K562 (cell line): ENCODE measurements around the gene MAB21L4. TPM values are rescaled to one million over a fixed set of nuclear protein-coding genes. Genes with fewer than 3 reads are reported as not detected.

Source experiments
- ATAC-seq: fragments of 200-7000 bp; cut with Tn5 transposase; 3 replicates; pipeline ENCODE4 v1.9.1; 2020; ENCODE audit warnings: moderate library complexity
- BruUV-seq: library from RNA; stranded (reverse); fragments of 400-500 nt; replicated peaks from 2 replicates; lab custom pipeline; 2021; lab: Mats Ljungman, UMichigan
- CTCF ChIA-PET: fragments of 300-600 bp; formaldehyde crosslinking; extraction: SDS; loops from one replicate; lab custom pipeline; 2021; ENCODE audit warnings: low intra/inter-chr PET ratio; lab: Yijun Ruan, JAX
- POLR2A ChIA-PET: fragments of 300-600, 350-650 bp; sonication (Branson Sonifier 250); formaldehyde crosslinking; extraction: SDS; loops from one replicate; lab custom pipeline; 2021; ENCODE audit warnings: antibody characterized with exemption, inconsistent platforms; lab: Yijun Ruan, JAX
- DNase-seq, 4 experiments: peaks; one replicate each; pipeline versions ENCODE4 v3.0.0 to v3.0.0-alpha.2; 2011 to 2018; ENCODE audit warnings: low spot score in 3 of 4, mixed read lengths in 3 of 4; ENCODE audit errors: extremely low read depth in 1 of 4
- FAIRE-seq: peaks from 2 replicates; lab custom pipeline; 2011; peaks lifted over from hg19 to GRCh38; lab: Jason Lieb, UNC
- H2AFZ ChIP-seq: 2 replicates; pipeline ENCODE4 v1.6.0; 2011; ENCODE audit warnings: low read depth, low read length, control low read depth, inconsistent platforms
- H3K27ac ChIP-seq: fragments of 200-600 bp; 3 replicates; pipeline ENCODE4 v1.8.0; 2011; ENCODE audit warnings: low read depth, mild to moderate bottlenecking, control low read depth, inconsistent platforms, low read length, moderate library complexity, mixed read lengths; ENCODE audit errors: extremely low read depth
- H3K27me3 ChIP-seq, 2 experiments: fragments of 300-600 bp in 1 of 2; 2 replicates in 1 of 2; 3 replicates in 1 of 2; pipeline versions ENCODE4 v1.6.0 to v1.8.0; 2011; ENCODE audit warnings: inconsistent platforms in 2 of 2, low read length in 2 of 2, mild to moderate bottlenecking in 1 of 2, mixed read lengths in 1 of 2, moderate library complexity in 1 of 2; ENCODE audit not compliant: control insufficient read depth in 2 of 2, insufficient read depth in 2 of 2
- H3K36me3 ChIP-seq: fragments of 300-600 bp; 3 replicates; pipeline ENCODE4 v1.8.0; 2011; ENCODE audit warnings: mild to moderate bottlenecking, low read length, inconsistent platforms; ENCODE audit not compliant: control insufficient read depth, insufficient read depth
- H3K4me1 ChIP-seq, 2 experiments: fragments of 200-600 bp in 1 of 2; replicated peaks in 1 of 2; 2 replicates in 1 of 2; 3 replicates in 1 of 2; pipeline versions ENCODE4 v1.5.1 to v1.8.0; 2011; ENCODE audit warnings: inconsistent platforms in 2 of 2, low read length in 2 of 2, mild to moderate bottlenecking in 1 of 2, mixed read lengths in 1 of 2, moderate library complexity in 1 of 2; ENCODE audit not compliant: control insufficient read depth in 2 of 2, insufficient read depth in 2 of 2
- H3K4me2 ChIP-seq: 2 replicates; pipeline ENCODE4 v1.6.1; 2011; ENCODE audit warnings: low read length, control low read depth, inconsistent platforms, mixed read lengths; ENCODE audit not compliant: insufficient read depth
- H3K4me3 ChIP-seq: fragments of 200-600 bp; sonication (generic), shearing (Covaris generic); 2 replicates; pipeline ENCODE4 v1.5.1; 2016; ENCODE audit warnings: control low read depth, inconsistent platforms
- H3K79me2 ChIP-seq: fragments of 200-600 bp; 3 replicates; pipeline ENCODE4 v1.8.0; 2011; ENCODE audit warnings: low read length, inconsistent platforms; ENCODE audit not compliant: control insufficient read depth, insufficient read depth
- H3K9ac ChIP-seq, 2 experiments: 2 replicates each; pipeline versions ENCODE4 v1.6.0 to v1.6.1; 2011; ENCODE audit warnings: low read depth in 2 of 2, low read length in 2 of 2, control low read depth in 1 of 2, inconsistent platforms in 1 of 2, mild to moderate bottlenecking in 1 of 2, mixed read lengths in 1 of 2; ENCODE audit not compliant: insufficient read depth in 1 of 2
- H3K9me1 ChIP-seq: one replicate; pipeline ENCODE4 v1.6.0; 2011; ENCODE audit warnings: inconsistent platforms, mild to moderate bottlenecking, low read length, moderate library complexity; ENCODE audit not compliant: control insufficient read depth, insufficient read depth
- H3K9me3 ChIP-seq: replicated peaks from 2 replicates; pipeline ENCODE4 v1.5.1; 2011; ENCODE audit warnings: low read depth, low read length, inconsistent platforms; ENCODE audit not compliant: control insufficient read depth, insufficient read depth
- H4K20me1 ChIP-seq: replicated peaks from 2 replicates; pipeline ENCODE4 v1.6.1; 2011; ENCODE audit warnings: low read length, inconsistent platforms, mixed read lengths; ENCODE audit not compliant: control insufficient read depth, insufficient read depth
- BRCA1 ChIP-seq, 2 experiments: fragments of 450-650 bp in 1 of 2; sonication (generic) in 1 of 2; formaldehyde crosslinking in 1 of 2; IDR thresholded peaks; 2 replicates each; pipeline versions ENCODE4 v1.5.0 to v1.6.1; 2017 to 2020; ENCODE audit warnings: mild to moderate bottlenecking in 1 of 2, missing genetic modification reagents in 1 of 2
- FIP1L1 ChIP-seq: fragments of 200-400 bp; formaldehyde crosslinking; IDR thresholded peaks from 2 replicates; pipeline ENCODE4 v1.6.1; 2018; ENCODE audit warnings: mild to moderate bottlenecking, low read depth, low read length; ENCODE audit not compliant: poor library complexity, severe bottlenecking
- GABPB1 ChIP-seq: sonication (generic); formaldehyde crosslinking; IDR thresholded peaks from 2 replicates; pipeline ENCODE4 v1.8.0; 2022; ENCODE audit warnings: mild to moderate bottlenecking, missing genetic modification reagents
- TARDBP ChIP-seq: fragments of 450-650 bp; IDR thresholded peaks from 2 replicates; pipeline ENCODE4 v1.6.1; 2016
- ZEB2 ChIP-seq: fragments of 450-650 bp; IDR thresholded peaks from 2 replicates; pipeline ENCODE4 v1.6.1; 2016
- ZNF124 ChIP-seq: sonication (generic); formaldehyde crosslinking; IDR thresholded peaks from 2 replicates; pipeline ENCODE4 v1.8.1; 2022; ENCODE audit warnings: missing genetic modification reagents
- WGBS: fragments of 100-300 bp; shearing (Covaris generic); methylation state at CpG from one replicate; pipeline ENCODE4 v1.1.6; 2016; ENCODE audit warnings: low coverage, mixed read lengths; ENCODE audit not compliant: insufficient coverage; ENCODE audit errors: missing lambda C conversion rate; 5-methylcytosine and 5-hydroxymethylcytosine counted together
- in situ Hi-C: fragments of 300-500 bp; cut with MboI; formaldehyde crosslinking; loops from 4 replicates; pipeline ENCODE4 v1.15.0; 2018; ENCODE audit warnings: inconsistent platforms, mixed read lengths
- intact Hi-C: fragments of 100-400 bp; cut with micrococcal nuclease; formaldehyde crosslinking; loops from 2 replicates; pipeline ENCODE4 v1.14.2; 2022
- polyA plus RNA-seq, 8 experiments: library from polyadenylated mRNA; depleted of rRNA in 4 of 8; stranded (reverse) in 5 of 8; unstranded in 3 of 8; fragments of >200 nt; fragmentation: Nextera tagmentation in 2 of 8; fragmentation: Illumina TruSeq in 1 of 8; extraction: Ambion mirVana in 2 of 8; extraction: Trizol in 1 of 8; gene quantifications; 2 replicates each; pipeline versions ENCODE4 v1.2.1 to v1.2.3, GENCODE V29; 2011 to 2014; ENCODE audit warnings: inconsistent platforms in 1 of 8, missing spikeins in 1 of 8
- total RNA-seq, 7 experiments: library from RNA; depleted of rRNA in 6 of 7; stranded (reverse); fragments of >200 nt in 6 of 7; fragmentation: Illumina TruSeq in 2 of 7; extraction: Trizol in 2 of 7; gene quantifications; 2 replicates each; pipeline versions ENCODE4 v1.2.1 to v1.2.3, GENCODE V29; 2011 to 2021; ENCODE audit warnings: low replicate concordance in 1 of 7
- TF ChIP-seq, protein P1 (sequence below): fragments of 250-450 bp; sonication (Bioruptor Pico); IDR thresholded peaks from 2 replicates; pipeline ENCODE4 v1.5.0; 2021
- TF ChIP-seq, protein P2 (sequence below), 2 experiments: fragments of 450-650 bp; conservative IDR thresholded peaks; 2 replicates each; pipeline ENCODE4 v1.6.1; 2017; ENCODE audit warnings: mild to moderate bottlenecking in 2 of 2, moderate library complexity in 2 of 2
- TF ChIP-seq, protein P3 (sequence below): fragments of 450-650 bp; IDR thresholded peaks from 2 replicates; pipeline ENCODE4 v1.7.0; 2016; ENCODE audit warnings: borderline replicate concordance
- TF ChIP-seq, protein P4 (sequence below): fragments of 250-450 bp; sonication (Bioruptor Pico); IDR thresholded peaks from 2 replicates; pipeline ENCODE4 v1.5.0; 2021; ENCODE audit warnings: mild to moderate bottlenecking, moderate library complexity

MAB21L4 gene
- total and polyA plus RNA-seq, 9 of the 15 experiments (the other 6 are each of a cell fraction or from before 2014, with no cell fraction given): 0.03 TPM; not detected in 8

DNA sequence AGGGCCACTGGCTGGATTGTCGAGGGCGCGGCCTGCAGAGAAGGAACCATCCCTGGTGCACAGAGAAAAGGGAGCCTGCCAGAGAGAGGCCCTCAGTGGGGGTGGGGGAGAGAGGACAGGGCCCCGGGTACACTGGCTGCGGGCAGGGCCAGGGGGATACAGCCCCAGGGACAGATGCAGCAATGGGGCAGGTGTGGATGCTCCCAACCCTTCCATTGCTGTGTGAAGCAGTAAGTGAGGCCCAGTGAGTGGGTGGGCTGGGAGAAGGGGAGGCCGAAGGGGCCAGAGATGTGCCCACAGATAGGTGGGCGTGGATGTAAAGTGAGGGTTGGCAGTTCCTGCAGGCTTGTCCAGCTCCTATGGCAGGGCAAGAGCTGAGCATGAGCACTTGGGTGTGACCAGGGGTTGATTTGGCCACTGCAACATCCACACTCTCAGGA is 19.9 kb downstream of the MAB21L4 start:
- no peak for FAIRE-seq
- no peaks in the 10 kb centered on the region for H4K20me1 ChIP-seq
- H3K27ac ChIP-seq: no peak overlapping the region
- H3K36me3 ChIP-seq: no peaks in the 10 kb centered on the region
- intact Hi-C loops (no loop called here), in situ Hi-C loops (no loop called here)
- no peak overlapping the region for H3K4me2 ChIP-seq
- H3K4me3 ChIP-seq: no peak overlapping the region
- no peaks in the 10 kb centered on the region for H3K9me3 ChIP-seq
- POLR2A ChIA-PET: no interaction called here
- CTCF ChIA-PET: no interaction called here
- H3K79me2 ChIP-seq: no peaks in the 10 kb centered on the region
- H3K9ac ChIP-seq: no peak overlapping the region
- TF ChIP-seq ZEB2 (no peak), BRCA1 (IDR thresholded peaks at IDR 0.05) (no peak), BRCA1 (CRISPR knock-in tag; IDR thresholded peaks at IDR 0.05) (no peak), ZNF124 (no peak), FIP1L1 (no peak), TARDBP (no peak), GABPB1 (CRISPR knock-in tag) (no peak)
- TF ChIP-seq, protein P1, sequence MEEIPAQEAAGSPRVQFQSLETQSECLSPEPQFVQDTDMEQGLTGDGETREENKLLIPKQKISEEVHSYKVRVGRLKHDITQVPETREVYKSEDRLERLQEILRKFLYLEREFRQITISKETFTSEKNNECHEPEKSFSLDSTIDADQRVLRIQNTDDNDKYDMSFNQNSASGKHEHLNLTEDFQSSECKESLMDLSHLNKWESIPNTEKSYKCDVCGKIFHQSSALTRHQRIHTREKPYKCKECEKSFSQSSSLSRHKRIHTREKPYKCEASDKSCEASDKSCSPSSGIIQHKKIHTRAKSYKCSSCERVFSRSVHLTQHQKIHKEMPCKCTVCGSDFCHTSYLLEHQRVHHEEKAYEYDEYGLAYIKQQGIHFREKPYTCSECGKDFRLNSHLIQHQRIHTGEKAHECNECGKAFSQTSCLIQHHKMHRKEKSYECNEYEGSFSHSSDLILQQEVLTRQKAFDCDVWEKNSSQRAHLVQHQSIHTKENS (CRISPR knock-in tag): no peak
- TF ChIP-seq, protein P2, sequence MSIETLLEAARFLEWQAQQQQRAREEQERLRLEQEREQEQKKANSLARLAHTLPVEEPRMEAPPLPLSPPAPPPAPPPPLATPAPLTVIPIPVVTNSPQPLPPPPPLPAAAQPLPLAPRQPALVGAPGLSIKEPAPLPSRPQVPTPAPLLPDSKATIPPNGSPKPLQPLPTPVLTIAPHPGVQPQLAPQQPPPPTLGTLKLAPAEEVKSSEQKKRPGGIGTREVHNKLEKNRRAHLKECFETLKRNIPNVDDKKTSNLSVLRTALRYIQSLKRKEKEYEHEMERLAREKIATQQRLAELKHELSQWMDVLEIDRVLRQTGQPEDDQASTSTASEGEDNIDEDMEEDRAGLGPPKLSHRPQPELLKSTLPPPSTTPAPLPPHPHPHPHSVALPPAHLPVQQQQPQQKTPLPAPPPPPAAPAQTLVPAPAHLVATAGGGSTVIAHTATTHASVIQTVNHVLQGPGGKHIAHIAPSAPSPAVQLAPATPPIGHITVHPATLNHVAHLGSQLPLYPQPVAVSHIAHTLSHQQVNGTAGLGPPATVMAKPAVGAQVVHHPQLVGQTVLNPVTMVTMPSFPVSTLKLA (conservative IDR thresholded peaks at IDR 0.05): no peak
- TF ChIP-seq, protein P3, sequence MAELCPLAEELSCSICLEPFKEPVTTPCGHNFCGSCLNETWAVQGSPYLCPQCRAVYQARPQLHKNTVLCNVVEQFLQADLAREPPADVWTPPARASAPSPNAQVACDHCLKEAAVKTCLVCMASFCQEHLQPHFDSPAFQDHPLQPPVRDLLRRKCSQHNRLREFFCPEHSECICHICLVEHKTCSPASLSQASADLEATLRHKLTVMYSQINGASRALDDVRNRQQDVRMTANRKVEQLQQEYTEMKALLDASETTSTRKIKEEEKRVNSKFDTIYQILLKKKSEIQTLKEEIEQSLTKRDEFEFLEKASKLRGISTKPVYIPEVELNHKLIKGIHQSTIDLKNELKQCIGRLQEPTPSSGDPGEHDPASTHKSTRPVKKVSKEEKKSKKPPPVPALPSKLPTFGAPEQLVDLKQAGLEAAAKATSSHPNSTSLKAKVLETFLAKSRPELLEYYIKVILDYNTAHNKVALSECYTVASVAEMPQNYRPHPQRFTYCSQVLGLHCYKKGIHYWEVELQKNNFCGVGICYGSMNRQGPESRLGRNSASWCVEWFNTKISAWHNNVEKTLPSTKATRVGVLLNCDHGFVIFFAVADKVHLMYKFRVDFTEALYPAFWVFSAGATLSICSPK: no peak
- TF ChIP-seq, protein P4, sequence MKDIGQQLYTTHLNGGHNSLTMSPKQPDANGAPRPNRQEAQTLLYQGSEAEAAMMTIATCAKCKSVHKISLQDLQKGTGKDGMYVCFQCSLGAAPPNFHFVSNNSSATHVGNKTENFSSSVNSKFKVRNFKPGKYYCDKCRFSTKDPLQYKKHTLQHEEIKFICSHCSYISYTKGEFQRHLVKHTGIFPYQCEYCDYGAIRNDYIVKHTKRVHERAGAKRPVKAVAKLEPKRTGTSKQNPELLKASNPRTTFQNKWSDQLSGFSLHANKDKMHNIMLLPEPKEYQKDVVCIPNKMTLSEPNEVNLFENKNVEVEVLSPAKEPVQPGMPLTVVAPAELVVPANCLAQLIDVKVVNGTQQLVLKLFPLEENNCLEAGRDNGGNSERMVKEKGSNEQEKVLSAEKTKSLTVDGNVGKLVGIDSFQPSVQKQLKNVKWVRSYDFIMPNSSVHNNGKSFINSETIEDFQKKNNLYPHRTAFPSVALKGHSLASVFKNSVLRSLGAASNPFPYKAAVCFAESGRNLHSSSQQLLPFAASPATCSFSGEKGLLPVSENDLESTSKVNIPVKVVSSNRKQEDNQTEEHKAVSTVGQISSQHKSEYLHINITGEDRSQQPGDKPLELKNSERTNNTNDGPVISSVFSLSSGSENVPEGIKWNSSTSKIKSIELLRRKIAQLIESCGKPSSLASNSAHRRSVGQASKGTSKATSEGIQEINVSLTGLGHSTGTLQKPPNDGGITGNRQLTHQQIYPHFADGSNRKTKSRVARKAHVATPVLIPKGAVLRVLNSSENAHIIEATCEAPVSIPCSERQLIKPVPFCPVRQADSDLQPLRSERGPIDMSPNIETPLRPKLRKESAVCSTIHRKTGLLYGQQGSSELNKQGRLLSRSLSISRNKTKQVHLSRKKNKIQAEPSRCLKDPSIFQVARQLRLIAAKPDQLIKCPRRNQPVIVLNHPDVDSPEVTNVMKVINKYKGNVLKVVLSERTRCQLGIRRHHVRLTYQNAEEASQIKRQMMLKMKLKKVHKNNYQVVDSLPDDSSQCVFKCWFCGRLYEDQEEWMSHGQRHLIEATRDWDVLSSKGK (CRISPR knock-in tag): no peak
- TF ChIP-seq, all 486 proteins: peak for 0
- Histone ChIP-seq H3K4me1 (no peaks in the 10 kb centered on the region; a peak in 2 of 5 replicates), H3K27me3 (peaks cover 3 to 60% of the 10 kb centered on the region in 2 experiments; a peak in 3 of 5 replicates), H3K9me1 (no peaks in the 10 kb centered on the region), H2AFZ (no peak overlapping the region)
- BruUV-seq: no TSS peak
- WGBS: 0% methylated on average over 3 of the region's 7 CpGs
- ATAC-seq (no peak), DNase-seq (no peak)
